Measurements from ENCODE around the gene SCAND1.
"Not testable (repeated sequence)": the region's sequence is repeated elsewhere in the genome, so short reads cannot be mapped to it uniquely, and the experiment has no call there.

SCAND1 gene

DNA sequence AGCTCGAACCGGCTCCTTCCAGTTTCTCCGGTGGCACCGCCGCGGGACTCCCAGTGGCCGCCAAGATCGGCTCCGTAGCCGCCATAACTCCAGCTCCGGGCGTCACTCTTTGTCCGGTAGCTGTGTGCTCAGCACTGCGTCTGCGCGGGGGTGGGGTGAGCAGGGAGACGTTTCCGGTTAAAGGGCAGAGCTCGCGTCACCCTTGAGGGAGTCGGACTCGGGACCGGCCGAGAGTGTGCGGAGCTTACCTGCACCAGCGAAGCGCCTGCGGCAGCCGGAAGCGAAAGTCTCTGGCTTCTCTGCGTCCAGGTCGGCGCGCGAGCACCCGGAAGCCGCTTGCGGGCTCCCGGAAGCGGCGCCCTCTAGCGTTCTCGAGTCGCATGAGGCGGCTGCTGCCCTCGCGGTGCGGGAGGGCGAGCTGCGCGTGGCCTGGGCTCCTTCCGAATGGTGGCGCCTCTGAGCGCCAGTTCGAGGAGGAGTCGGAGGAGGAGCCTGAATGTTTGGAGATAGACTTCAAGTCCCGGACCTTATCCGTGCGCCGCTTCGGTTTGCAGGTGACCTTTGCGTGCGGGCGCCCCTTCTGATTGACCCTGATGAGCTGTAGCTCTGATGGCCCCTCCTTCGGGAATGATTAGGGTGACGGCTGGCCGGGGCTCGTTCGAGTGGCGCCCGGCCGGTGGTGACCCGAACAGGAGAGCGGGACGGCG, at the start of gene SCAND1:
Gene SCAND1, minus strand, starts transcription at position 303 of the 707 bp plus-strand sequence. Its CDS starts 218 bp downstream, at position 85.
- Histone ChIP-seq H3K27me3 (replicated peaks; ENCODE audit: control insufficient read depth, insufficient read depth, low read length) (no peaks in the 10 kb centered on the region), H3K36me3 (ENCODE audit: control insufficient read depth, insufficient read depth, low read length) (no peaks in the 10 kb centered on the region; the same call in 1 of the 2 replicates), H3K4me3 (replicated peaks; ENCODE audit: low read depth, low read length) (peak within 1 kb of the TSS; percentile 92)
- DNase-seq (ENCODE audit: extremely low read depth, insufficient read length): peak; percentile 99
- TF ChIP-seq CTCF (IDR thresholded peaks at IDR 0.05; ENCODE audit: insufficient read depth, low read length, poor library complexity, severe bottlenecking): peak; percentile 99

DNA sequence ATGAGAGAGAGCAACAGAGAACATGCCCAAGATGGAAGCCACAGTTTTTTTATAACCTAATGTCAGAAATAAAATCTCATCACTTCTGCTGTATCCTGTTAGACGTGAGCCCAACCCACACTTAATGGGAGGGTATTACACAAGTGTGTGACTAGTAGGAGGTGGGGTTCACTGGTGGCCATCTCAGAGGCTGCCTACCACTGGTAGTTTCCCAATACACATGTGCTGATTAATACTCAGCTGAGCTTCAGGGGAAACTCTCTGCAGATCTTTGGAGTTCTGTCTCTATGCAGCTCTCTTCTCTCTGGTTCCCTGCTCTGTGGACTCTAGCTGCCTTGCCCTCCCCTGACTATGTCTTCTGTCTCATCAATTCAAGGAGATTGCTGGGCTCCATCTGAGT, 49.7 kb upstream of the SCAND1 start:
- DNase-seq (ENCODE audit: extremely low read depth, insufficient read length): no peak
- TF ChIP-seq CTCF (IDR thresholded peaks at IDR 0.05; ENCODE audit: insufficient read depth, low read length, poor library complexity, severe bottlenecking): no peak
- H3K27me3 ChIP-seq (replicated peaks; ENCODE audit: control insufficient read depth, insufficient read depth, low read length): no peaks in the 10 kb centered on the region
- H3K36me3 ChIP-seq (ENCODE audit: control insufficient read depth, insufficient read depth, low read length): no peaks in the 10 kb centered on the region
- no peak overlapping the region for H3K4me3 ChIP-seq (replicated peaks; ENCODE audit: low read depth, low read length)

DNA sequence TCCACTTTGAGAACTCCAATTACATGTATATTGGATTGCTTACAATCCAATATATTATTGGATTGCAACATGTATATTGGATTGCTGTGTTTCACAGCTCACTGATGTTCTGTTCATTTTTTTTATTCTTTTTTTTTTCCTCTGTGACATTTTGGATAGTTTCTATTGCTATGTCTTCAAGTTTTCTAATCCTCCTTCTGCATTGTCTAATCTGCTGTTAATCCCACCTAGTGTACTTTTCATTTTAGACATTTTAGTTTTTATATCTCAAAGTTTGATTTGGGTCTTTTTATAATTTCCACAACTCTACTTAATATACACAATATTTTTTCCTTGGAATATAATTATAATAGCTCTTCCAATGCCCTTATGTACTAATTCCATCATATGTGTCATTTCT, 48.6 kb upstream of the SCAND1 start:
- no peaks in the 10 kb centered on the region for H3K36me3 ChIP-seq (ENCODE audit: control insufficient read depth, insufficient read depth, low read length)
- H3K4me3 ChIP-seq (replicated peaks; ENCODE audit: low read depth, low read length): no peak overlapping the region
- DNase-seq (ENCODE audit: extremely low read depth, insufficient read length): no peak
- TF ChIP-seq CTCF (IDR thresholded peaks at IDR 0.05; ENCODE audit: insufficient read depth, low read length, poor library complexity, severe bottlenecking): no peak
- H3K27me3 ChIP-seq (replicated peaks; ENCODE audit: control insufficient read depth, insufficient read depth, low read length): no peaks in the 10 kb centered on the region

DNA sequence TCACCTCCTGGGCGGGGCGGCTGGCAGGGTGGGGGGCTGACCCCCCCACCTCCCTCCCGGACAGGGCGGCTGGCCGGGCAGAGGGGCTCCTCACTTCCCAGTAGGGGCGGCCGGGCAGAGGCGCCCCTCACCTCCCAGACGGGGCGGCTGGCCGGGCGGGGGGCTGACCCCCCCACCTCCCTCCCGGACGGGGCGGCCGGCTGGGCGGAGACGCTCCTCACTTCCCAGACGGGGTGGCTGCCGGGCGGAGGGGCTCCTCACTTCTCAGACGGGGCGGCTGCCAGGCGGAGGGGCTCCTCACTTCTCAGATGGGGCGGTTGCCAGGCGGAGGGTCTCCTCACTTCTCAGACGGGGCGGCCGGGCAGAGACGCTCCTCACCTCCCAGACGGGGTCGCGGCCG, 47.0 kb upstream of the SCAND1 start:
- not testable (repeated sequence) for H3K4me3 ChIP-seq (replicated peaks; ENCODE audit: low read depth, low read length); DNase-seq (ENCODE audit: extremely low read depth, insufficient read length); H3K27me3 ChIP-seq (replicated peaks; ENCODE audit: control insufficient read depth, insufficient read depth, low read length); H3K36me3 ChIP-seq (ENCODE audit: control insufficient read depth, insufficient read depth, low read length)

GRCh38 chr20:35996492-35996891, 42.2 kb upstream of the SCAND1 start:
- H3K4me3 ChIP-seq (replicated peaks; ENCODE audit: low read depth, low read length); H3K27me3 ChIP-seq (replicated peaks; ENCODE audit: control insufficient read depth, insufficient read depth, low read length); DNase-seq (ENCODE audit: extremely low read depth, insufficient read length); H3K36me3 ChIP-seq (ENCODE audit: control insufficient read depth, insufficient read depth, low read length): not testable (repeated sequence)

- Histone ChIP-seq H3K4me3 (replicated peaks; ENCODE audit: low read depth, low read length) (no peak overlapping the region), H3K36me3 (ENCODE audit: control insufficient read depth, insufficient read depth, low read length) (no peaks in the 10 kb centered on the region), H3K27me3 (replicated peaks; ENCODE audit: control insufficient read depth, insufficient read depth, low read length) (no peaks in the 10 kb centered on the region)
- TF ChIP-seq CTCF (IDR thresholded peaks at IDR 0.05; ENCODE audit: insufficient read depth, low read length, poor library complexity, severe bottlenecking): peak; percentile 94
- peak; percentile 46 for DNase-seq (ENCODE audit: extremely low read depth, insufficient read length)
These were observed 40.7 kb upstream of the SCAND1 start for GRCh38 chr20:35994994-35995453.

All from GM06990 (cell line).